ENCODE data around the gene DNAI7.

DNAI7 gene

GRCh38 chr12:25100194-25101091 is 94.5 kb downstream of the DNAI7 start:
- Mint-ChIP-seq H3K4me3 (no peak overlapping the region), H3K9me3 (no peaks in the 10 kb centered on the region), H3K36me3 (ENCODE audit: low read depth) (peaks cover 18% of the 10 kb centered on the region), H3K27ac (peak overlapping the region; percentile 15), H3K4me1 (peaks cover 9% of the 10 kb centered on the region), H3K27me3 (no peaks in the 10 kb centered on the region)
- ATAC-seq (no peak), DNase-seq (no peak)

DNA sequence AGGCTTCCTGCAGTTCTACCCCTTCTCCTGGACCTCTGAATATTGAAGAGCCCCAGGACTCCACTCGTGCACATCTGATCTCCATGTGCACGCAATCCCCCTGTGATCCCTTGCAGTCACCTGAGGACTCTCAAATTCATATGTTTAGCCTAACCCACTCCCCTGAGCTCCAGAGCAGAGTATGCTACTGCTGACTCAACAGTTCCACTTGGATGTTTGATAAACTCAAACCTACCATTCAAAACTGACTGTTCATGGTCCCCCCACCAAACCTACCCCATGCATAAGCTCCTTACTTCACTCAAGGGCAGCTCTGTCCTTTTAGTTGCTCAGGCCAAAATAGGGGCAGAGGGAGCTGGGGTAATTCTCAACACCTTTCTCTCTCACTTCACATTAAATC is 96.0 kb downstream of the DNAI7 start:
- H3K9me3 Mint-ChIP-seq, result peaks cover 5% of the 10 kb centered on the region
- H3K27ac Mint-ChIP-seq, result no peak overlapping the region
- H3K4me3 Mint-ChIP-seq, result no peak overlapping the region
- DNase-seq (no peak), ATAC-seq (no peak)
- H3K27me3 Mint-ChIP-seq, result no peaks in the 10 kb centered on the region
- H3K36me3 Mint-ChIP-seq (ENCODE audit: low read depth), result peaks cover 22% of the 10 kb centered on the region
- peaks cover 9% of the 10 kb centered on the region for H3K4me1 Mint-ChIP-seq

- Mint-ChIP-seq H3K36me3 (ENCODE audit: low read depth) (peaks cover 65% of the 10 kb centered on the region), H3K9me3 (peaks cover 9% of the 10 kb centered on the region), H3K4me1 (peaks cover 31% of the 10 kb centered on the region), H3K27me3 (no peaks in the 10 kb centered on the region), H3K27ac (peak overlapping the region; percentile 55), H3K4me3 (peak overlapping the region; percentile 12)
- DNase-seq (no peak), ATAC-seq (peak; percentile 85)
Measured at GRCh38 chr12:25089738-25090137, 105.2 kb downstream of the DNAI7 start.

DNA sequence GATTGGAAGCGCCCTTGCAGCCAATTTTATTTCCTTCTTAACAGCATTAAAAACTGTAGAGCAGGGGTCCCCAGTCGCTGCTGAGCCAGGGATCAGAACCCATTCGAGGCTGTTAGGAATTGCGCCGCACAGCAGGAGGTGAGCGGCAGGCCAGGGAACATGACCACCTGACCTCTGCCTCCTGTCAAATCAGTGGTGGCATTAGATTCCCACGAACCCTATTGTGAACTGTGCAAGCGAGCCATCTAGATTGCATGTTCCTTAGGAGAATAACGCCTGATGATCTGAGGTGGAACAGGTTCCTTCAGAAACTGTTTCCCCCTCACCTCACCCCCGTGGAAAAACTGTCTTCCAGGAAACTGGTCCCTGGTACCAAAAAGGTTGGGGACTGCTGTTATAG is 107.4 kb downstream of the DNAI7 start:
- Mint-ChIP-seq H3K4me3 (no peak overlapping the region), H3K27ac (peak overlapping the region; percentile 3), H3K36me3 (ENCODE audit: low read depth) (peaks cover 48% of the 10 kb centered on the region), H3K4me1 (peaks cover 31% of the 10 kb centered on the region), H3K27me3 (no peaks in the 10 kb centered on the region), H3K9me3 (no peaks in the 10 kb centered on the region)
- ATAC-seq (peak; percentile 21), DNase-seq (no peak)

- ATAC-seq, result no peak
- peaks cover 18% of the 10 kb centered on the region for H3K4me1 Mint-ChIP-seq
- no peaks in the 10 kb centered on the region for H3K27me3 Mint-ChIP-seq
- H3K36me3 Mint-ChIP-seq (ENCODE audit: low read depth), result peaks cover 30% of the 10 kb centered on the region
- H3K4me3 Mint-ChIP-seq, result no peak overlapping the region
- no peak overlapping the region for H3K27ac Mint-ChIP-seq
- no peaks in the 10 kb centered on the region for H3K9me3 Mint-ChIP-seq
- DNase-seq, result no peak
Measured at GRCh38 chr12:25084816-25085215, 110.1 kb downstream of the DNAI7 start.

DNA sequence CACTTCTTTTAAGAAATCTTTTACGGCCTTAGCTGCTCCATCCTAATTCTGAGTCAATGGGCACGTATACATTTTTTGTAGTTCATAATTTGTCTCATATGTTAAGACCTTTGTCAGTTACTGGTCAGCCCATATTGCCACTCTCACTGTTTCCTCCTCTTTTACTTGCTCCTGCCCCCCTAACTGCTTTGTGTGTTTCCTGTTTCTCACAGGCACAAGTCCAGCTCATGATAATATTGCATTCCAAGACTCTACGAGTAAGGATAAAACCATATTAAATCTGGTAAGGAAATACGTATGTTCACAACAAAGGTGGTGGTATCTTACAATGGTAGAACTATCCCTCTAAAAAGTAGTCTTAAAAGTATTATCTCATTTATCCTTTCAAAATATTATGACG is 111.7 kb downstream of the DNAI7 start:
- Mint-ChIP-seq H3K36me3 (ENCODE audit: low read depth) (peaks cover 30% of the 10 kb centered on the region), H3K9me3 (no peaks in the 10 kb centered on the region), H3K4me3 (no peak overlapping the region), H3K27me3 (no peaks in the 10 kb centered on the region), H3K4me1 (peaks cover 9% of the 10 kb centered on the region), H3K27ac (no peak overlapping the region)
- DNase-seq (no peak), ATAC-seq (no peak)

- Mint-ChIP-seq H3K27me3 (no peaks in the 10 kb centered on the region), H3K4me3 (no peak overlapping the region), H3K9me3 (no peaks in the 10 kb centered on the region), H3K36me3 (ENCODE audit: low read depth) (peaks cover 27% of the 10 kb centered on the region), H3K4me1 (peaks cover 3% of the 10 kb centered on the region), H3K27ac (no peak overlapping the region)
- DNase-seq, result no peak
- ATAC-seq, result no peak
Measured at GRCh38 chr12:25082628-25083027, 112.3 kb downstream of the DNAI7 start.

DNA sequence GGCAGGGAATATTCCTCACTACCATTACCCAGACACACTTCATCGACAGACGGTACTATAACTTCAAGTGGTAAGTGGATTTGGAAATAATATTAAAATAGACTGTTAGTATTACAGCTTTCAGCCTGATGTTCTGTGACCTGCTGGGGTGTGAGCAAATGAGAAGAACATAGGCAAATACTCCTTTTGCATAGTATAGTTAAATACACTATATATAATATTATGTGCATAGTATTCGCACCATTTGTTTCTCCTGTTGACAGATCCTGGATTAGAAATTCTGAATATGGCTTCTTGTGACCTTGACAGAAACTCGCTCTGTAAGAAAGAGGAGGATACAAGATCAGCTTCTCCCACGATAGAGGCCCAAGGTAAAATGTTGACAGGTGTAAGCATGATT is 115.6 kb downstream of the DNAI7 start:
- ATAC-seq (no peak), DNase-seq (no peak)
- Mint-ChIP-seq H3K36me3 (ENCODE audit: low read depth) (peaks cover 12% of the 10 kb centered on the region), H3K27ac (no peak overlapping the region), H3K9me3 (no peaks in the 10 kb centered on the region), H3K27me3 (no peaks in the 10 kb centered on the region), H3K4me1 (peaks cover 19% of the 10 kb centered on the region), H3K4me3 (no peak overlapping the region)

GRCh38 chr12:25074954-25075353 is 120.0 kb downstream of the DNAI7 start:
- H3K4me3 Mint-ChIP-seq, result no peak overlapping the region
- H3K27ac Mint-ChIP-seq, result no peak overlapping the region
- DNase-seq (no peak), ATAC-seq (no peak)
- H3K27me3 Mint-ChIP-seq, result no peaks in the 10 kb centered on the region
- peaks cover 30% of the 10 kb centered on the region for H3K4me1 Mint-ChIP-seq
- no peaks in the 10 kb centered on the region for H3K9me3 Mint-ChIP-seq
- peaks cover 28% of the 10 kb centered on the region for H3K36me3 Mint-ChIP-seq (ENCODE audit: low read depth)

- Mint-ChIP-seq H3K4me1 (peaks cover 31% of the 10 kb centered on the region), H3K27me3 (no peaks in the 10 kb centered on the region), H3K9me3 (no peaks in the 10 kb centered on the region), H3K27ac (no peak overlapping the region), H3K36me3 (ENCODE audit: low read depth) (peaks cover 30% of the 10 kb centered on the region), H3K4me3 (no peak overlapping the region)
- DNase-seq, result no peak
- ATAC-seq, result no peak
Measured at GRCh38 chr12:25074113-25074512, 120.8 kb downstream of the DNAI7 start.

DNA sequence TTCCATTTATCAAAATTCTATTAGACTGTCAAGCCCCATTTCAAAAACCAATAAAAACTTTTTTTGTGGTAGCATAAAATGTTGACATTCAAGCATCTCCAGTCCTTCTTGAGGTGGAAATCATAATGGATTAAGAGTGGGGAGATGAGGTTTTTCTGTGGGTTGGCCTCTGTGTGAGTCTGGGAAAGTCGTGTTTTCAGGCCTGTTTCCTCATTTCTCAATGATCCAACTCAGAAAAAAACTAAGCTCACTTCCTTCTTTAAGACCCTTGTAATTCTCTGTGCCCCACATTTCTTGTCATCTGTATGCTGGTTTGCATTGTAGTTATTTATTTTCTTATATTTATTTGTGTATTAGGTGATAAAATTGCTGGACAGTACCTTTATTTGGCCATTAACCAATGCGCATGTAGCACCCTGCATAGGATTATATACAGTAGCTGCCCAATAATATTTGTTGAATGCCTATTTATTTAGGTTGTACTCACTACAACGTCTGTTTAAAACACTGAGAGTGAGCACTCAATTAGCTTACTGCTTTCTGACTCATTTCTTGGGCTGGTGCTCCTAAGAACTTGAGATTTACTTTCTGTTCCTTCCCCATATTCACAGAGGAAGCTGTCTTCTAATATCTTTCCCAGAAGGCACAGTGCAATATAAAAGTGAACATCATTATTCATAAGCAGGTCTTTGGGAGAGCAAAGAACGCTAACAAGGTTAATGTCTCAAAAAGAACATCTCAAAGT is 121.9 kb downstream of the DNAI7 start:
- no peaks in the 10 kb centered on the region for H3K9me3 Mint-ChIP-seq
- DNase-seq, result no peak
- no peak overlapping the region for H3K4me3 Mint-ChIP-seq
- H3K27me3 Mint-ChIP-seq, result no peaks in the 10 kb centered on the region
- H3K27ac Mint-ChIP-seq, result no peak overlapping the region
- no peak for ATAC-seq
- peaks cover 40% of the 10 kb centered on the region for H3K36me3 Mint-ChIP-seq (ENCODE audit: low read depth)
- H3K4me1 Mint-ChIP-seq, result peaks cover 35% of the 10 kb centered on the region

DNA sequence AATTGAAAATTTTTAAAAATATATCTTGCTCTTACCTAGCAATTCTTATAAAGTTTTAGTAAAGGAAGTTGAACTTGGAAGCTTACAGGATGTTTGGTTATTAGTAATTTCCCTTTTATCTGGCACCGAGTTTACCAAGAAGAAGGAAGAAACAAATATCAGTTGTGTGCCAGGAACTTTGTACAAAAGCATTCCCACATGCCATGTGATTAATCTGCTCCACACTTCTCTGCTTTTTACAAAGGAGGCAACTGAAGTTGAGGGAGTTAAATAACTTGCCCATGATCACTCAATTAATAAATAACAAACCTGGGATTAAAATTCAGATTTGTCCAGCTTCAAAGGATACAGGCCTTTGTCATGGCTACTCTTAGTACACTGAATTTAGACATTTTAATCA is 123.6 kb downstream of the DNAI7 start:
- H3K27ac Mint-ChIP-seq, result no peak overlapping the region
- no peak for DNase-seq
- no peaks in the 10 kb centered on the region for H3K9me3 Mint-ChIP-seq
- peaks cover 39% of the 10 kb centered on the region for H3K4me1 Mint-ChIP-seq
- no peaks in the 10 kb centered on the region for H3K27me3 Mint-ChIP-seq
- no peak overlapping the region for H3K4me3 Mint-ChIP-seq
- ATAC-seq, result no peak
- H3K36me3 Mint-ChIP-seq (ENCODE audit: low read depth), result peaks cover 53% of the 10 kb centered on the region

GRCh38 chr12:25069224-25069623 is 125.7 kb downstream of the DNAI7 start:
- no peaks in the 10 kb centered on the region for H3K9me3 Mint-ChIP-seq
- H3K36me3 Mint-ChIP-seq (ENCODE audit: low read depth), result peaks cover 59% of the 10 kb centered on the region
- no peaks in the 10 kb centered on the region for H3K27me3 Mint-ChIP-seq
- H3K27ac Mint-ChIP-seq, result peak overlapping the region; percentile 23
- no peak for DNase-seq
- H3K4me3 Mint-ChIP-seq, result no peak overlapping the region
- ATAC-seq, result no peak
- peaks cover 24% of the 10 kb centered on the region for H3K4me1 Mint-ChIP-seq

DNA sequence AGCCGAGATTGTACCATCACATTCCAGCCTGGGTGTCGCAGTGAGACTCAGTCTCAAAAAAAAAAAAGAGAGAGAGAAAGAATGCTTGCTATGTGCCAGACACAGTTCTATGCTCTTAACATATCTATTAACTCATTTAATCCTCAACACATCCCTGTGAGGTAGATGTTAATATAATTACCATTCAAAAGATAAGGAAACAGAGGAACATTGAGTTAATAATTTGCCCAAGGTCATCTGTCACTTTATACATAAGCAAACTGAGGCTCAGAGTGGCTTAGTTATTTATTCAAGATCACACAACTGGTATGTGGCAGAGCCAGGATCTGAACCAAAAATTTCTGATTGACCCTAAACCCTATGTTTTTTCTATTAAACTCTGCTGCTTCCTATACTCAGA is 129.9 kb downstream of the DNAI7 start:
- Mint-ChIP-seq H3K27ac (no peak overlapping the region), H3K4me1 (peaks cover 41% of the 10 kb centered on the region)

More for the DNA sequence above, 129.9 kb downstream of the DNAI7 start:
- Mint-ChIP-seq H3K4me3 (no peak overlapping the region), H3K36me3 (ENCODE audit: low read depth) (peaks cover 48% of the 10 kb centered on the region), H3K9me3 (no peaks in the 10 kb centered on the region), H3K27me3 (no peaks in the 10 kb centered on the region)
- no peak for ATAC-seq
- DNase-seq, result no peak

All from activated naive CD8-positive, alpha-beta T cell treated with anti-CD3 and anti-CD28 coated beads, Interleukin-2, amount 50 U/mL, for 24 hours (primary cell).